Heart left ventricle (tissue), 16 donors: ENCODE results near the gene RRAS. TPM values are rescaled to one million over a fixed set of nuclear protein-coding genes. Genes with fewer than 3 reads are reported as not detected.

ENCODE experiments used
- ATAC-seq, 4 donors: fragments of 200-7000 bp; cut with Tn5 transposase; one replicate each; pipeline ENCODE4 v1.9.1; 2020 to 2022; ENCODE audit warnings: moderate library complexity in 4 of 4, mild to moderate bottlenecking in 3 of 4, moderate number of reproducible peaks in 1 of 4
- DNase-seq, 5 donors: peaks; one replicate each; pipeline ENCODE4 v3.0.0-alpha.2; 2020
- H3K27ac ChIP-seq, 12 donors: fragments of 200-600 bp; sonication (generic) in 4 of 12; one replicate each; pipeline versions ENCODE4 v1.5.0 to v1.8.0; 2016 to 2022; ENCODE audit warnings: mild to moderate bottlenecking in 2 of 12
- H3K27me3 ChIP-seq, 9 donors: fragments of 200-600 bp; sonication (generic) in 2 of 9; one replicate each; pipeline versions ENCODE4 v1.5.1 to v1.8.0; 2016 to 2022; ENCODE audit warnings: mild to moderate bottlenecking in 3 of 9
- H3K36me3 ChIP-seq, 9 donors: fragments of 200-600 bp; sonication (generic) in 2 of 9; one replicate each; pipeline versions ENCODE4 v1.5.0 to v1.8.0; 2018 to 2022; ENCODE audit warnings: mild to moderate bottlenecking in 2 of 9
- H3K4me1 ChIP-seq, 12 donors: fragments of 200-600 bp; sonication (generic) in 4 of 12; one replicate each; pipeline versions ENCODE4 v1.5.0 to v1.8.0; 2016 to 2022; ENCODE audit warnings: mild to moderate bottlenecking in 3 of 12
- H3K4me3 ChIP-seq, 12 donors: fragments of 200-600 bp; sonication (generic) in 4 of 12; one replicate each; pipeline versions ENCODE4 v1.5.0 to v1.8.0; 2017 to 2022; ENCODE audit warnings: mild to moderate bottlenecking in 9 of 12, moderate library complexity in 4 of 12
- H3K9me3 ChIP-seq, 12 donors: fragments of 200-600 bp; sonication (generic) in 4 of 12; one replicate each; pipeline versions ENCODE4 v1.5.0 to v1.8.0; 2016 to 2022; ENCODE audit warnings: mild to moderate bottlenecking in 1 of 12
- POLR2A ChIP-seq, 2 donors: fragments of 450-650 bp; IDR thresholded peaks; one replicate each; pipeline ENCODE4 v1.6.1; 2017; ENCODE audit warnings: antibody characterized with exemption in 2 of 2, mild to moderate bottlenecking in 2 of 2, moderate library complexity in 2 of 2
- WGBS, 4 donors: extraction: QIAGEN DNeasy Blood & Tissue Kit in 2 of 4; methylation state at CpG; one replicate each; pipeline versions ENCODE4 v1.1.5 to v1.1.7; 2013 to 2018; 5-methylcytosine and 5-hydroxymethylcytosine counted together
- intact Hi-C, 10 donors: fragments of 100-400 bp; cut with DNase I; formaldehyde crosslinking; loops; one replicate each; pipeline versions ENCODE4 v1.11.1 to v1.14.2; 2022
- long read RNA-seq, 3 donors: library from polyadenylated mRNA; unstranded; transcript quantifications; one replicate each; pipeline ENCODE4 v2.0.0, GENCODE V29; 2020 to 2021
- polyA plus RNA-seq, 2 donors: library from polyadenylated mRNA; stranded (reverse); fragments of 200-250 nt; gene quantifications; one replicate each; pipeline ENCODE4 v1.2.3, GENCODE V29; 2013
- total RNA-seq, 9 donors: library from RNA; depleted of rRNA in 2 of 9; stranded (reverse); fragments of >200 nt in 2 of 9; fragmentation: NEBNext Ultra II Directional in 3 of 9; extraction: Animal tissue kit (Norgen Biotek cat#: 25700) in 3 of 9; gene quantifications; one replicate each; pipeline versions ENCODE4 v1.1.0 to v1.2.4, GENCODE V29; 2016 to 2023
- TF ChIP-seq, protein P1 (sequence below), 12 donors: fragments of 200-600 bp; sonication (generic) in 4 of 12; IDR thresholded peaks; one replicate each; pipeline versions ENCODE4 v1.5.0 to v1.8.0; 2018 to 2022; ENCODE audit warnings: antibody characterized with exemption in 12 of 12, mild to moderate bottlenecking in 5 of 12
- donor health status: ischemic (EF 13 %, LVEDD 7.1; RV severe dilation, severe dysfunction).
- donor health status: healthy with polysubstance abuse.
- donor health status: DM: no; HTN: yes; CAD: no.
- donor health status: DM: no; HTN: no; CAD: no.
- donor health status: ischemic (EF 25% LVEDD 6.9; RV normal size, moderate dysfunction).
- donor health status: ischemic (EF 25% LVEDD 5.7; RV mildly dilated, moderate dysfunction).
- donor health status: healthy.
- donor health status: DM: yes; HTN: yes; CAD: no.
- donor health status: ischemic (EF 35%, LVEDD 5.7; RV mildly dilated, moderate dysfunction).
- donor health status: nonischemic (EF 11% LVEDD 7.7; RV severe dilation, severe dysfunction).
- donor health status: DM: yes; HTN: yes; CAD: no.
- donor health status: PGD.
- donor health status: ischemic (EF 29% LVEDD 5.4; RV normal size, mild dysfunction).
- donor health status: nonischemic (EF 23%, LVEDD 6.1; RV moderate dilation, normal function).

The RRAS gene
- 100 to 1,000 TPM in 7 of 9 donors, 10 to 100 TPM in 2; 64.4 to 149 (median 110) TPM for total RNA-seq
- polyA plus RNA-seq = 100 to 1,000 TPM; 133 to 177 TPM
- long read RNA-seq, donor 1, transcript RRAS-201 (6 exons, 1,044 nt) = major isoform, 128 of 141 reads
- long read RNA-seq, donor 1, partial matches to known transcripts = 10 of 141 reads
- long read RNA-seq, donor 1, other reads (novel, unspliced or antisense) = 3 of 141 reads
- long read RNA-seq, donor 2, transcript RRAS-201 (6 exons, 1,044 nt) = major isoform, 5 of 15 reads
- long read RNA-seq, donor 2, partial matches to known transcripts = 9 of 15 reads
- long read RNA-seq, donor 2, other reads (novel, unspliced or antisense) = 1 of 15 reads
- long read RNA-seq, donor 3, transcript RRAS-201 (6 exons, 1,044 nt) = major isoform, 109 of 129 reads
- long read RNA-seq, donor 3, partial matches to known transcripts = 17 of 129 reads
- long read RNA-seq, donor 3, other reads (novel, unspliced or antisense) = 3 of 129 reads

DNA sequence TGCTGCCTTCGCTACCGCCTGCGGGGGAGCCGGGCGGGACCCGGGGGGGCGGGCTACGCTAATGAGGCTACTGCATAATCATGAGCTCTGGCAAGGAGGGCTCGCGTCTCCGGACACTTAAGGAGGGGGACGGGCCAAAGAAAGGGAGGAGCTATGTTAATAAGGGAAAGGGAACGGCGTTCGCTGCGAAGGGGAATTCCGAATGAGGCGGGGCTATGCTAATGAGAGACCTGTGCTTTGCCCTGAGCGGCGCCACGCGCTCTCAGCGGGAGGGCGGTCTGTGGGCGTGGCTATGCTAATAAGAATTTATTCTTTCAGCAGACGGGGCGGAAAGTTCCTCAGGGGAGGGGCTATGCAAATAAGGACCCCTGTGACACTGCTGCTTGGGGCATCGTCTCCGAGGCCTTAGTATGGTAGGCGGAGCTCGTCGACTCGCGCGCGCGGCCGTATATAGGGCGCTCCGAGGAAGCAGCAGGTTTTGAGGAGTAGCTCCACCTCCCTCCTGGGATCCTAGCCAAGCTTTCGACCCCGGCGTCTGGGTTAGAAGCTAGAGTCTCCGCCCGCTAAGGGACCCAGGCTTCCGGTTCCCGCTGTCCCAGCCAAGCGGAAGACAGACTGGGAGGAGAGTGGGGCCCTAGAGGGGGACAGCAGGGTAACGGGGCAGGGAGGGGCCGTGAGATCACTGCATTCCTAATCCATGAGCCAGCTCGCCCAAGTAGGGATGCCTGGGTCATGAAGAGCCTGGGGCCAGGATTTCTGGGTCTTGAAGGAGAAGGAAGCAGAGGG, at the start of gene RRAS:
Gene RRAS (minus strand): TSS at position 31 of the 786 bp plus-strand sequence. CDS start 45 bp downstream, outside the sequence.
- Histone ChIP-seq H3K36me3 (peaks cover 0 to 17% (median 9%) of the 10 kb centered on the region in 9 donors), H3K9me3 (no peaks in the 10 kb centered on the region), H3K4me3 (peak within 1 kb of the TSS; percentile 77 to 100 (median 92)), H3K27ac (peak within 1 kb of the TSS; percentile 98 to 100 (median 100)), H3K4me1 (peaks cover 3 to 77% (median 53%) of the 10 kb centered on the region in 12 donors), H3K27me3 (no peaks in the 10 kb centered on the region)
- 0 to 1% (median 1%) methylated on average over 47 to 51 of the region's 51 CpGs for WGBS, 4 donors
- intact Hi-C loops = loop anchor here in 4 of 10 donors (1.0 to 10.0 kb wide), 8 partner anchors 36 to 1016 kb away; partner anchors contain the start of genes ALDH16A1 (in 1 of the 4), PIH1D1 (in 1 of the 4), PRMT1 (in 1 of the 4) and PRR12 (in 1 of the 4)
- TF ChIP-seq, protein P1, sequence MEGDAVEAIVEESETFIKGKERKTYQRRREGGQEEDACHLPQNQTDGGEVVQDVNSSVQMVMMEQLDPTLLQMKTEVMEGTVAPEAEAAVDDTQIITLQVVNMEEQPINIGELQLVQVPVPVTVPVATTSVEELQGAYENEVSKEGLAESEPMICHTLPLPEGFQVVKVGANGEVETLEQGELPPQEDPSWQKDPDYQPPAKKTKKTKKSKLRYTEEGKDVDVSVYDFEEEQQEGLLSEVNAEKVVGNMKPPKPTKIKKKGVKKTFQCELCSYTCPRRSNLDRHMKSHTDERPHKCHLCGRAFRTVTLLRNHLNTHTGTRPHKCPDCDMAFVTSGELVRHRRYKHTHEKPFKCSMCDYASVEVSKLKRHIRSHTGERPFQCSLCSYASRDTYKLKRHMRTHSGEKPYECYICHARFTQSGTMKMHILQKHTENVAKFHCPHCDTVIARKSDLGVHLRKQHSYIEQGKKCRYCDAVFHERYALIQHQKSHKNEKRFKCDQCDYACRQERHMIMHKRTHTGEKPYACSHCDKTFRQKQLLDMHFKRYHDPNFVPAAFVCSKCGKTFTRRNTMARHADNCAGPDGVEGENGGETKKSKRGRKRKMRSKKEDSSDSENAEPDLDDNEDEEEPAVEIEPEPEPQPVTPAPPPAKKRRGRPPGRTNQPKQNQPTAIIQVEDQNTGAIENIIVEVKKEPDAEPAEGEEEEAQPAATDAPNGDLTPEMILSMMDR (IDR thresholded peaks at IDR 0.05) = no peak
- TF ChIP-seq POLR2A (IDR thresholded peaks at IDR 0.05) = peak; percentile 43 to 83
- DNase-seq (peak; percentile 99 to 100 (median 100)), ATAC-seq (peak; percentile 75 to 81 (median 78))

- Histone ChIP-seq H3K4me1 (peaks cover 0 to 62% (median 32%) of the 10 kb centered on the region in 12 donors), H3K27ac (peak within 1 kb of the TSS; percentile 55 to 85 (median 70)), H3K36me3 (peaks cover 0 to 30% (median 27%) of the 10 kb centered on the region in 9 donors), H3K9me3 (no peaks in the 10 kb centered on the region), H3K27me3 (peaks cover 0 to 27% (median 0%) of the 10 kb centered on the region in 9 donors), H3K4me3 (peak within 1 kb of the TSS; percentile 25 to 71 (median 58))
- WGBS, 4 donors = 26 to 34% (median 29%) methylated on average over 38 to 54 of the region's 54 CpGs
- TF ChIP-seq, protein P1 (IDR thresholded peaks at IDR 0.05) = peak; percentile 33 to 72 (median 50)
- TF ChIP-seq POLR2A (IDR thresholded peaks at IDR 0.05) = no peak
- intact Hi-C loops = loop anchor here in 2 of 10 donors (5.0 to 10.0 kb wide), 4 partner anchors 73 to 295 kb away; partner anchors contain the start of genes AKT1S1 (in 1 of the 2), AP2A1 (in 1 of the 2), TBC1D17 (in 1 of the 2) and TSKS (in 1 of the 2)
- DNase-seq (peak in 1 of 5 donors; percentile 58), ATAC-seq (peak; percentile 18 to 46 (median 31))
These were observed 49.5 kb upstream of the RRAS start, which contains the start of gene ADM5 for GRCh38 chr19:49689133-49690078. Gene ADM5, plus strand, starts transcription at chr19:49689594. Its CDS starts 244 bp downstream, at chr19:49689838.

- Histone ChIP-seq H3K36me3 (peaks cover 0 to 38% (median 34%) of the 10 kb centered on the region in 9 donors), H3K27ac (peak overlapping the region; percentile 23 to 85 (median 68)), H3K4me1 (peaks cover 0 to 62% (median 32%) of the 10 kb centered on the region in 12 donors), H3K9me3 (no peaks in the 10 kb centered on the region), H3K4me3 (peak overlapping the region in 9 of 12 donors; percentile 20 to 67 (median 58)), H3K27me3 (peaks cover 0 to 27% (median 0%) of the 10 kb centered on the region in 9 donors)
- WGBS, 4 donors = 62 to 69% (median 66%) methylated on average over 11 to 12 of the region's 12 CpGs
- no peak for DNase-seq
- TF ChIP-seq, protein P1 (IDR thresholded peaks at IDR 0.05) = no peak
- TF ChIP-seq POLR2A (IDR thresholded peaks at IDR 0.05) = no peak
- intact Hi-C loops = loop anchor here in 2 of 10 donors (5.0 to 10.0 kb wide), 3 partner anchors 79 to 294 kb away; partner anchors contain the start of genes AKT1S1 (in 1 of the 2), AP2A1 (in 1 of the 2) and TBC1D17 (in 1 of the 2)
- peak in 1 of 4 donors; percentile 0 for ATAC-seq
These were observed 48.7 kb upstream of the RRAS start for GRCh38 chr19:49688531-49689132.
